HL-60 (cell line): Measurements from ENCODE around the gene ICAM5.
"Not testable (repeated sequence)": the region's sequence is repeated elsewhere in the genome, so short reads cannot be mapped to it uniquely, and the experiment has no call there.

Source experiments
- DNase-seq, 2 experiments: peaks; one replicate each; pipeline ENCODE4 v3.0.0-alpha.2; 2010 to 2020; ENCODE audit warnings: low read depth in 1 of 2, low spot score in 1 of 2
- H3K27ac ChIP-seq: fragments of 250-450 bp; sonication (Bioruptor Pico); replicated peaks from 2 replicates; pipeline ENCODE4 v1.5.1; 2020; ENCODE audit warnings: mild to moderate bottlenecking, moderate library complexity
- H3K27me3 ChIP-seq: fragments of 250-450 bp; sonication (Bioruptor Pico); 2 replicates; pipeline ENCODE4 v1.5.1; 2021; ENCODE audit warnings: mild to moderate bottlenecking, moderate library complexity; ENCODE audit not compliant: insufficient read depth, poor library complexity, severe bottlenecking
- H3K4me3 ChIP-seq: replicated peaks from 2 replicates; pipeline ENCODE4 v1.5.1; 2011; ENCODE audit warnings: mild to moderate bottlenecking, control low read depth, low read length; ENCODE audit not compliant: insufficient read depth
- CTCF ChIP-seq: IDR thresholded peaks from one replicate; pipeline ENCODE4 v1.5.1; 2011; ENCODE audit warnings: low read length, control low read depth, inconsistent platforms; ENCODE audit not compliant: insufficient read depth
- GABPA ChIP-seq: IDR thresholded peaks from 2 replicates; pipeline ENCODE4 v1.6.1; 2012; ENCODE audit warnings: low read depth
- POLR2AphosphoS5 ChIP-seq: IDR thresholded peaks from 2 replicates; pipeline ENCODE4 v1.6.1; 2012; ENCODE audit warnings: low read depth
- REST ChIP-seq: IDR thresholded peaks from 2 replicates; pipeline ENCODE4 v1.6.1; 2012; ENCODE audit warnings: low read depth; ENCODE audit not compliant: insufficient replicate concordance
- SPI1 ChIP-seq: IDR thresholded peaks from 2 replicates; pipeline ENCODE4 v1.6.1; 2012; ENCODE audit warnings: low read depth, mild to moderate bottlenecking, borderline replicate concordance
- long read RNA-seq: library from polyadenylated mRNA; unstranded; transcript quantifications from one replicate; pipeline ENCODE4 v2.0.0, GENCODE V29; 2020

Gene ICAM5
- long read RNA-seq = 0 reads

DNA sequence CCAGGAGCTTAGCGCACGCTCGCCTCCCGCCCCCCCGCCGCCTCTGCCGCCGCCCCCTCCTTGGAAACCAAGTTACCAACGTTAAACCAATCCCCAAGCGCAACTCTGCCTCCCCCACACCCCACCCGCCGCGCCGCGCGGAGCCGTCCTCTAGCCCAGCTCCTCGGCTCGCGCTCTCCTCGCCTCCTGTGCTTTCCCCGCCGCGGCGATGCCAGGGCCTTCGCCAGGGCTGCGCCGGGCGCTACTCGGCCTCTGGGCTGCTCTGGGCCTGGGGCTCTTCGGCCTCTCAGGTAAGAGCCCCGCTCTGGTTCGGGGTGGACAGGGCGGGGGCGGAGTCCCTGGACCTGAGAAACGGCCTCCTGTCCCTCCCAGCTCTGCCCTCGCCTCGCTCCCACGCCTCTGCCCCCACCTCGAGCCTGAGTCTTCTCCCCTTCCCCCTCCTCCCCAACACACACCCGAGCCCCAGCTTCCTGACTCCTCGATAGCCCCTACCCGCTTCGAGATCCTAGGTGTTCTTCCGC is at the start of gene ICAM5:
TSS of gene ICAM5 (plus strand) at position 117 of the 521 bp plus-strand sequence. CDS start at position 209, 92 bp downstream.
- H3K27ac ChIP-seq = no peak within 1 kb of the TSS
- no peak for TF ChIP-seq REST
- TF ChIP-seq GABPA = no peak
- no peak for TF ChIP-seq POLR2AphosphoS5
- TF ChIP-seq SPI1 = no peak
- TF ChIP-seq CTCF = no peak
- H3K4me3 ChIP-seq = peak within 1 kb of the TSS; percentile 33
- DNase-seq = no peak
- peaks cover 55% of the 10 kb centered on the region for H3K27me3 ChIP-seq

DNA sequence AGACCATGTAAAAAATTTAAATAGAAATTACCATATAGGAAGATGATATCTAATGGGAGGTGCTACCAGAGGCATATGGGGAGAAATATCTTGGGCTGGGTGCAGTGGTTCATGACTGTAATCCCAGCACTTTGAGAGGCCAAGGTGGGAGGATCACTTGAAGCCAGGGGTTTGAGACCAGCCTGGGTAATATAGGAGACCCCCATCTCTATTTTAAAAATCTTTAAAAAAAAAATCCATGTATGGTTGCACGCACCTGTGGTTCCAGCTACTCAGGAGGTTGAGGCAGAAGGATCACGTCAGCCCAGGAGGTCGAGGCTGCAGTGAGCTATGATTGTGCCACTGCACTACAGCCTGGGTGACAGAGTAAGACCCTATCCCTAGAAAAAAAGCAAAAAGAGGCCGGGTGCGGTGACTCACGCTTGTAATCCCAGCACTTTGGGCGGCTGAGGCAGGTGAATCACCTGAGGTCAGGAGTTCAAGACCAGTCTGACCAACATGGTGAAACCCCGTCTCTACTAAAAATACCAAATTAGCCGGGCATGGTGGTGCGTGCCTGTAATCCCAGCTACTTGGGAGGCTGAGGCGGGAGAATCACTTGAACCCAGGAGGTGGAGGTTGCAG is 47.8 kb upstream of the ICAM5 start:
- H3K4me3 ChIP-seq, H3K27me3 ChIP-seq: not testable (repeated sequence)

GRCh38 chr19:10243606-10244005 is 46.1 kb upstream of the ICAM5 start:
- Histone ChIP-seq H3K27me3 (no peaks in the 10 kb centered on the region), H3K27ac (no peak overlapping the region), H3K4me3 (no peak overlapping the region)
- TF ChIP-seq CTCF (no peak), POLR2AphosphoS5 (no peak), GABPA (no peak), REST (no peak), SPI1 (no peak)
- DNase-seq = no peak

More for the DNA sequence above, 47.8 kb upstream of the ICAM5 start:
- DNase-seq, H3K27ac ChIP-seq: not testable (repeated sequence)

GRCh38 chr19:10245189-10245939 is 44.4 kb upstream of the ICAM5 start:
- DNase-seq = no peak
- no peak overlapping the region for H3K4me3 ChIP-seq
- H3K27ac ChIP-seq = no peak overlapping the region
- H3K27me3 ChIP-seq = no peaks in the 10 kb centered on the region
- TF ChIP-seq CTCF (no peak), SPI1 (peak; percentile 44; the same call in 1 of the 2 replicates)
